Urothelium cell line (cell line): ENCODE measurements around the gene NSMCE1.
A peak's percentile ranks its signal among the peaks of the same experiment; 100 is the strongest.
"Not testable (repeated sequence)": the region's sequence is repeated elsewhere in the genome, so short reads cannot be mapped to it uniquely, and the experiment has no call there.

ENCODE experiments used
- DNase-seq: peaks from one replicate; pipeline ENCODE4 v3.0.0; 2011; ENCODE audit warnings: low spot score, mixed read lengths
- FAIRE-seq: peaks from 2 replicates; lab custom pipeline; 2011; peaks lifted over from hg19 to GRCh38; lab: Jason Lieb, UNC

NSMCE1 gene

GRCh38 chr16:27303256-27304100 lies 34.9 kb upstream of the NSMCE1 start:
- DNase-seq = no peak
- no peak for FAIRE-seq

DNA sequence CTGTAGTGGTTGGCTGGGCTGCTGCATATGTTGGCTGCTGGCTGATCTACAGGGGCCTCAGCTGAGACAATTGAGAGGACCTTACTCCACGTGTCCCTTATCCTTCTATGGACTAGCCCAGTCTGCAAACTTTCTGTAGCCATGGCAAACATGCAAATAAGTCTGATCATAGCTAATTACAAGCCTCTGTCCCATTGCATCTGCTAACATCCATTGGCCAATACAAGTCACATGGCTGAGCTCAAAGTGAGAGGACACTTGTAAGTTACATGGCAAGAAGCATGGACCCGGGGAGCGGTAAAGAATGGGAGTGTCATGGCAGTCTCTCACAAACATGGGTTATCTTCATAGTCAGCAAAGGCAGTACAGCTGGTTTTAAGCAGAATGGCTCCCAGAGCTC lies 33.6 kb upstream of the NSMCE1 start:
- no peak for FAIRE-seq
- no peak for DNase-seq

DNA sequence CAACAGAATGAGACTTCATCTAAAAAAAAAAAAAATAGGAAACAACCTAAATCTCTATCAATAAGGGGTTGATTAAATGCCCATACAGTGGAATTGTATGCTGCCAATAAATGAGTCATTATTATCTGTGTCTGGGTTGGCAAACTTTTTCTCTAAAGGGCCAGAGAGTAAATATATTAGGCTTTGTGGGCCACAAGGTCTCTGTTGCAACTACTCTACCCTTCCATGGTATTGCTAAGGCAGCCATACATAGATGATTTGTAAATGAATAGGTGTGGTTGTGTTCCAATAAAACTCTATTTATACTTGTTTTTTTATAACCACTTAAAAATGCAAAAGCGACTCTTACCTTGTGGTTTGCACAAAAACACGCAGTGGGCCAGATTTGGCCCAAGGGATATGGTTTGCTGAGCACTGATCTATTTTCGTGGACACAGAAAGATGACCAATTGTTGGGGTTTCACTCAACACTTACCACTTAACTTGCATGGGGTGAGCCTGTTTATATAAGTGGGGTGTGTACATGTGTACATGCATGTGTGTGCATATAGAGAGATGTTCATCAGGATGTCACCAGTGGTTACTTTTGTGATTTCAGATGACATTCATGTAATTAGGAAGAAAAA lies 32.8 kb upstream of the NSMCE1 start:
- no peak for FAIRE-seq
- no peak for DNase-seq

GRCh38 chr16:27298132-27298531 lies 29.6 kb upstream of the NSMCE1 start:
- DNase-seq = no peak
- no peak for FAIRE-seq

GRCh38 chr16:27293343-27293742 lies 24.8 kb upstream of the NSMCE1 start:
- DNase-seq (no peak), FAIRE-seq (no peak)

DNA sequence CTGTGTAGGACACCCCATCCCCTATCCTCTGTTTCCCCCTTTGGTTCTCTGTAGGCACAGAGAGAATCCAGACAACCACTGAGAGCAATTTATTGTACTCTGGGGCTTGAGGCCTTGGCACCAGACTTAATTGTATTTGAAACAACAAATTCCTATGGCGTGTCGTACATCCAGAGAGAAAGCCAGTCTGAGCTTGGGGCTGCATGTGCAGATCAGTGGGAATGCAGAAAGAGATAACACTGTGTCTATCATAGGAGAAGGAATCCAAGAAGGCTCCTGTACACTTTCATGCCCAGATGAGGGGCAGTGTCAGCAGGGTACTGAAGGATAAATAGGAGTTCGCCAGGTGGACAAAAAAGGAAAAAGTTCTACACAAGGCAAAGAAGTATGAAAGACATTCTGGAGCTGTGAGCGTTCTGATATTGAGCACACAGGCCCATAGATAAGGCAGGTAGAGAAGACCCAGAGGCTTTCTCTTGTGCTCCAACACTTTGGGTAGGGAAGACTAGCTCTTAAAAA lies 23.2 kb upstream of the NSMCE1 start:
- DNase-seq = no peak

DNA sequence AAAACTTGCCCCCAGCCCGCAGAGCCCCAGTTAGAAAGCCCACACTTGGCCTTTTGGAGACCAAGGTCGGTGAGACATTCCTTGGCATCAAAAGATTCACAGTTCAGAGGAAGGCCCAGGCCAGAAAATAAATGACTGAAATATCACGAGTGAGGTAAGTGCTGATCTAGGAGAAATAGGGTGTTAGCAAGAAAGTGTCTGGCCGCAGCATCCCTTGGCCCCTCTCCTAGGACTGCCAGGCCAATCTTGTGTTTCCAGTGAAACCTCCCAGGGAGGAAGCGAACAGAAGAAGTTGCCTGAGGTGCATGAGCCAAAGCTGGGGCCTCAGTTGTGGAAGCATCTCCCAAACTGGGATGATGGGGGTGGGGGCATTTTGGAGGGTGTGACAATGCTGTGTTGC lies 22.5 kb upstream of the NSMCE1 start:
- FAIRE-seq = no peak
- no peak for DNase-seq

More for the DNA sequence above, 23.2 kb upstream of the NSMCE1 start:
- no peak for FAIRE-seq

DNA sequence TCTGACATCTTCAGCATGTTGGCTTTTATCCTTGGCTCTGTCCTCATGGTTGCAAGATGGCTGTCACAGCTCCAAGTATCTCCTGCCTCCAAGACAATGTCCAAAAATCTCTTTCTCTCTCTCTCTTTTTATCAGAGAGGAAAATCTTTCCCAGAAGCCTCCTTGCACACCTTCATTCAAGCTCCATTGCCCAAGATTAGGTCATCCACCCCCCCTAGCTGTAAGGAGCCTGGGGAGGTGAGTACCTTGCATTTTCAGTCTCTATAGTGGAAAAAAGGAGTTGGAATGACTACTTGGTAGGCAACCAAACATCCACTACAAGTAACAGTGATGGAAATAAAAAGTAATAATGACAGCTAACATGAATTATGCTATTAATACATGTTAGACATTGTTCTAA lies 22.0 kb upstream of the NSMCE1 start:
- no peak for FAIRE-seq

DNA sequence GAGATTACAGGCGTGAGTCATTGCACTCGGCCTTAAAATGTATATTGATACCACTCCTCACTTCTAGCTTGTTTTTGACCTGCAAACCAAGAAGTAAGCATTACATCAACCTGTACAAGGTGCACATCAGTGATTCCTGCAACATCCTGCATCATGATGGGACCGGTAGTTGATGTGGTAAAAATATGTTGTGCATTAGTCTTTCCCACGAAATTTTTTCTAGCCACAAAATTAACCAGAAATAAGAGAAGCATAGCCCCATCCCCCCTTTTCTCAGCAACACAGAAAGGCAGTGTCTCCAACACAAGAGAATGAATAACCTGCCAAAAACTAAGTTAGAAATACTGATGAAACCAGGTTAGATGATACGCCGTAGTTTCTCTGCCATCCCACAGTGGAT lies 21.1 kb upstream of the NSMCE1 start:
- DNase-seq = no peak
- no peak for FAIRE-seq

More for the DNA sequence above, 22.0 kb upstream of the NSMCE1 start:
- DNase-seq = no peak

GRCh38 chr16:27288313-27288712 lies 19.7 kb upstream of the NSMCE1 start:
- not testable (repeated sequence) for DNase-seq, FAIRE-seq

GRCh38 chr16:27287887-27288286 lies 19.3 kb upstream of the NSMCE1 start:
- no peak for FAIRE-seq
- DNase-seq = no peak

DNA sequence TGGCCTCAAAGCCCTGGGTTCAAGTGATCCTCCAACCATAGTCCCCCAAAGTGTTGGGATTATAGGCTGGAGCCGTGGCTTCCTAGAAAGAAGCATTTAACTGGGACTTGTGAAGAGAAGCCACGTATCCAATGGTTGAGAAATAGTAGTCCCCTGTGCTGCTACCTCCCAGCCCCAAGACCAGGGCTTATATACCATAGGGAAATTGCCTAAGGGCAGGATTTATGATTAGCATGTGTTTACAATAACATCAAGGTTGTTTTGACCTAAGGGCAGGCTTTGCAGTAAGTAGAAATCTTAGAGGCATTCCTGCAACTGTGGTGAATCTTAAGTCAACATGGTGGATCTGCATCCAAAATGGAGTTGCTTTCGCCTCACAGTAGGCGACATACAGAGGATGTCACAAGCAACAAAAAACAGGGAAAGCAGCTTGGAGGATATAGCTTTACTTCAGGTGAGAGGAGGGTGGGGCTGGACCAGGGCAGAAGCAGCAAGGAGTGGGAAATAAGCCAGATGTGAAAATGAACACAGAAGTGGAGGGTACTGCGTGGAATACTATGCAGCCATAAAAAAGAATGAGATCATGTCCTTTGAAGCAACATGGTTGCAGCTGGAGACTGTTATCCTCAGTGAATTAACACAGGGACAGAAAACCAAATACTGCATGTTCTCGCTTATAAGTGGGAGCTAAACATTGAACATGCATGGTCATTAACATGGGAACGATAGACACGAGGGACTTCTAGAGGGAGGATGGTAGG lies 18.7 kb upstream of the NSMCE1 start:
- no peak for DNase-seq
- no peak for FAIRE-seq

- DNase-seq = peak; percentile 64
- FAIRE-seq = no peak
Measured at GRCh38 chr16:27286451-27286850, 17.9 kb upstream of the NSMCE1 start.

GRCh38 chr16:27285676-27286196 lies 17.2 kb upstream of the NSMCE1 start:
- no peak for FAIRE-seq
- DNase-seq = no peak

GRCh38 chr16:27284865-27285675 lies 16.5 kb upstream of the NSMCE1 start:
- DNase-seq = no peak
- no peak for FAIRE-seq

GRCh38 chr16:27281243-27281642 lies 12.7 kb upstream of the NSMCE1 start:
- no peak for FAIRE-seq
- DNase-seq = no peak

- FAIRE-seq = no peak
- DNase-seq = no peak
Measured at GRCh38 chr16:27275394-27275793, 6.8 kb upstream of the NSMCE1 start.

DNA sequence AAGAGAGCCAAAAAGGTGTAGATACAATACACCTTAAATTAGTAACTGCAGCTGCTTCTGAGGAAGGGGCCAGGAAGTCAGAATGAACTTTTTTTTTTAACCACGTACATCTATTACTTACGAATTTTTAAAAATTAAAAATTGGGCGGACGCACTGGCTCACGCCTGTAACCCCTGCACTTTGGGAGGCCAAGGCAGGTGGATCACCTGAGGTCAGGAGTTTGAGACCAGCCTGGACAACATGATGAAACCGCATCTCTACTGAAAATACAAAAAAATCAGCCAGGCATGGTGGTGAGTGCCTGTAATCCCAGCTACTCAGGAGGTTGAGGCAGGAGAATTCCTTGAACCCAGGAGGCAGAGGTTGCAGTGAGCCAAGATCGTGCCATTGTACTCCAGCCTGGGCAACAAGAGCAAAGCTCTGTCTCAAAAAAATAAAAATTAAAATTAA lies 5.9 kb upstream of the NSMCE1 start:
- not testable (repeated sequence) for FAIRE-seq, DNase-seq

- no peak for DNase-seq
- no peak for FAIRE-seq
Measured at GRCh38 chr16:27273670-27274423, 5.3 kb upstream of the NSMCE1 start.

DNA sequence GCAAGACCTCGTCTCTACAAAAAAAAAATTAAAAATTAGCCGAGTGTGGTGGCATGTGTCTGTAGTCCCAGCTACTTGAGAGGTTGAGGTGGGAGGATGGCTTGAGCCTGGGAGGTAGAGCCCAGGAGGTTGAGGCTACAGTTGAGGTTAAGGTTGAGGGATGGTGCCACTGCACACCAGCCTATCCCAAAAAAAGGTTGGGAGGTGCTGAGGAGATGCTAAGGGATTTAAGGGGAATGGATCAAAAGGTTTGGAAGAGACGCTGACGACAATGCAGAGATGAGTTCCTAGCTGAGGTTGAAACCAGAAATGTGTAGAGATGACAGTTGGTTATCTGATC lies 4.7 kb upstream of the NSMCE1 start:
- FAIRE-seq = no peak
- DNase-seq = no peak
